Stomach (tissue), 4 donors: ENCODE results near the gene PTGER3.

Source experiments
- CTCF ChIP-seq, 7 experiments: fragments of 450-650 bp in 4 of 7; fragments of 200-600 bp in 3 of 7; sonication (generic) in 3 of 7; IDR thresholded peaks; one replicate each; pipeline ENCODE4 v1.5.1; 2016 to 2019; ENCODE audit warnings: antibody characterized with exemption in 7 of 7, control low read depth in 2 of 7, mild to moderate bottlenecking in 1 of 7
- EP300 ChIP-seq: sonication (generic); formaldehyde crosslinking; IDR thresholded peaks from one replicate; pipeline ENCODE4 v1.6.1; 2017; ENCODE audit warnings: antibody characterized with exemption
- POLR2AphosphoS5 ChIP-seq, 3 donors: sonication (generic); formaldehyde crosslinking; IDR thresholded peaks; one replicate each; pipeline ENCODE4 v1.6.1; 2016; ENCODE audit warnings: antibody characterized with exemption in 3 of 3

- TF ChIP-seq POLR2AphosphoS5 (IDR thresholded peaks at IDR 0.05) = no peak
- no peak for TF ChIP-seq CTCF (IDR thresholded peaks at IDR 0.05)
- TF ChIP-seq EP300 = no peak
Observed at GRCh38 chr1:71023515-71023914, 24.1 kb downstream of the PTGER3 start.
